ENCODE measurements around the gene CTNNA1. TPM values are rescaled to one million over a fixed set of nuclear protein-coding genes. Genes with fewer than 3 reads are reported as not detected.

CTNNA1 gene
- polyA plus RNA-seq, 3 donors = 74.0 to 172 (median 129) TPM

GRCh38 chr5:138870611-138871010 is 117.4 kb downstream of the CTNNA1 start:
- WGBS, 3 donors = 53 to 77% (median 70%) methylated on average over 3 of the region's 3 CpGs
- H3K27ac ChIP-seq (ENCODE audit: low read depth, low read length) = no peak overlapping the region

GRCh38 chr5:138872841-138873465 is 119.7 kb downstream of the CTNNA1 start:
- H3K27ac ChIP-seq (ENCODE audit: low read depth, low read length) = no peak overlapping the region
- WGBS, 3 donors = 83 to 87% (median 83%) methylated on average over 6 of the region's 6 CpGs

GRCh38 chr5:138873466-138874221 is 120.4 kb downstream of the CTNNA1 start:
- WGBS, 3 donors = 77 to 79% (median 77%) methylated on average over 17 of the region's 17 CpGs
- H3K27ac ChIP-seq (ENCODE audit: low read depth, low read length) = no peak overlapping the region

GRCh38 chr5:138874241-138874640 is 121.0 kb downstream of the CTNNA1 start:
- WGBS, 3 donors = 70 to 86% (median 82%) methylated on average over 6 of the region's 6 CpGs
- no peak overlapping the region for H3K27ac ChIP-seq (ENCODE audit: low read depth, low read length)

- no peak within 1 kb of the TSS for H3K27ac ChIP-seq (ENCODE audit: low read depth, low read length)
- WGBS, 3 donors = 53 to 80% (median 62%) methylated on average over 18 of the region's 18 CpGs
Observed at GRCh38 chr5:138874771-138875551, 121.7 kb downstream of the CTNNA1 start, which contains the start of gene LRRTM2. LRRTM2 (minus strand) TSS chr5:138875335; CDS start chr5:138874911, 424 bp downstream.

GRCh38 chr5:138875552-138875875 is 122.3 kb downstream of the CTNNA1 start:
- no peak overlapping the region for H3K27ac ChIP-seq (ENCODE audit: low read depth, low read length)

GRCh38 chr5:138875946-138876345 is 122.7 kb downstream of the CTNNA1 start:
- no peak overlapping the region for H3K27ac ChIP-seq (ENCODE audit: low read depth, low read length)
- WGBS, 3 donors = 90 to 98% (median 96%) methylated on average over 3 of the region's 3 CpGs

More at GRCh38 chr5:138875552-138875875, 122.3 kb downstream of the CTNNA1 start:
- WGBS, 3 donors = 78 to 88% (median 83%) methylated on average over 2 of the region's 2 CpGs

- H3K27ac ChIP-seq (ENCODE audit: low read depth, low read length) = no peak overlapping the region
Observed at GRCh38 chr5:138876811-138877210, 123.6 kb downstream of the CTNNA1 start.

GRCh38 chr5:138878437-138879235 is 125.4 kb downstream of the CTNNA1 start:
- WGBS, 3 donors = 76 to 89% (median 81%) methylated on average over 7 of the region's 7 CpGs
- H3K27ac ChIP-seq (ENCODE audit: low read depth, low read length) = no peak overlapping the region

More at GRCh38 chr5:138876811-138877210, 123.6 kb downstream of the CTNNA1 start:
- WGBS, 3 donors = 86 to 97% (median 93%) methylated on average over 4 of the region's 4 CpGs

- no peak overlapping the region for H3K27ac ChIP-seq (ENCODE audit: low read depth, low read length)
Observed at GRCh38 chr5:138883211-138883610, 130.0 kb downstream of the CTNNA1 start.

GRCh38 chr5:138884094-138884493 is 130.9 kb downstream of the CTNNA1 start:
- WGBS, 3 donors = 61 to 100% (median 98%) methylated on average over 1 of the region's 1 CpG
- H3K27ac ChIP-seq (ENCODE audit: low read depth, low read length) = no peak overlapping the region

GRCh38 chr5:138884554-138884953 is 131.3 kb downstream of the CTNNA1 start:
- H3K27ac ChIP-seq (ENCODE audit: low read depth, low read length) = no peak overlapping the region

- no peak overlapping the region for H3K27ac ChIP-seq (ENCODE audit: low read depth, low read length)
Observed at GRCh38 chr5:138889994-138890393, 136.8 kb downstream of the CTNNA1 start.

- H3K27ac ChIP-seq (ENCODE audit: low read depth, low read length) = no peak overlapping the region
Observed at GRCh38 chr5:138890644-138891043, 137.4 kb downstream of the CTNNA1 start.

- H3K27ac ChIP-seq (ENCODE audit: low read depth, low read length) = no peak overlapping the region
- WGBS, 3 donors = 79 to 90% (median 84%) methylated on average over 1 of the region's 1 CpG
Observed at GRCh38 chr5:138895918-138896317, 142.7 kb downstream of the CTNNA1 start.

GRCh38 chr5:138898299-138898698 is 145.1 kb downstream of the CTNNA1 start:
- H3K27ac ChIP-seq (ENCODE audit: low read depth, low read length) = no peak overlapping the region
- whole genome bisulfite sequencing, 3 donors = 88 to 96% (median 96%) methylated on average over 1 of the region's 1 CpG

GRCh38 chr5:138898742-138899141 is 145.5 kb downstream of the CTNNA1 start:
- H3K27ac ChIP-seq (ENCODE audit: low read depth, low read length) = no peak overlapping the region
- WGBS, 3 donors = 89 to 95% (median 93%) methylated on average over 2 of the region's 2 CpGs

- no peak overlapping the region for H3K27ac ChIP-seq (ENCODE audit: low read depth, low read length)
- 44 to 69% (median 52%) methylated on average over 6 of the region's 6 CpGs for WGBS, 3 donors
Observed at GRCh38 chr5:138900281-138900965, 147.2 kb downstream of the CTNNA1 start.
